ENCODE results near the gene SEBOX. TPM values are rescaled to one million over a fixed set of nuclear protein-coding genes. Genes with fewer than 3 reads are reported as not detected.
"Not testable (repeated sequence)": the region's sequence is repeated elsewhere in the genome, so short reads cannot be mapped to it uniquely, and the experiment has no call there.

The SEBOX gene
- total RNA-seq, 1 experiment from 2014 or later = not detected

DNA sequence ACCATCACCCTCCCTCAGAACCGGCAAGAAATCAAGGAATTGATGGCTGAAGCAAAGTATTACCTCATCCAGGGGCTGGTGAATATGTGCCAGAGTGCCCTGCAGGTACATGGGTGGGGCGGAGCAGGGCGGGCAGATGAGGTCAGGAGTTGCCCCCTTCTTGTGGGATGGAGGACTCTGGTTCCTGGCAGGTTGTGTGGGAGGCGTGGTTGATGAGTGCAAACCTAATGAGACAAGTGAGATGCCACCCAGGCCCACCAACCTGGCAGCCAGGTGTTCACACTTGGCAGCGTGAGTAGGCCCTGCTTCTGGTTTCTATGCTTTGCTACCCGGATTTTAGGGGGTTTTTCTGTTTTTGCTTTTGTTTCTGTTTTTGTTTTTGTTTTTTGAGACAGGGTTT, 24.6 kb downstream of the SEBOX start:
- DNase-seq (ENCODE audit: low read depth) = no peak

DNA sequence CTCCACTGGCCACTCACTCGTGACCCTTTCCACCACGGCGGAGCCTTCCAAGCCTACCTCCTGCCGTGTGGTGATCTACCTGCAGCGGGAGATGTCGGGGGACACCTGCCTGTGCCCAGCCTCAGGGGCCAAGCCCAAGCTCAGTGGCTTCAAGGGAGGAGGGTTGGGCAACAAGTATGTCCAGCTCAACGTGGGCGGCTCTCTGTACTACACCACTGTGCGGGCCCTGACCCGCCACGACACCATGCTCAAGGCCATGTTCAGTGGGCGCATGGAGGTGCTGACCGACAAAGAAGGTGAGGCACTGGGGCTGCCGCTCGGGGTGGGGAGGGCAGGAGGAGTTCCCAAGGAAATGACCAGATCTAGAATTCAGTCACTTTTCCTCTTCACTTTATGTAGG, 25.6 kb downstream of the SEBOX start:
- DNase-seq (ENCODE audit: low read depth) = no peak

DNA sequence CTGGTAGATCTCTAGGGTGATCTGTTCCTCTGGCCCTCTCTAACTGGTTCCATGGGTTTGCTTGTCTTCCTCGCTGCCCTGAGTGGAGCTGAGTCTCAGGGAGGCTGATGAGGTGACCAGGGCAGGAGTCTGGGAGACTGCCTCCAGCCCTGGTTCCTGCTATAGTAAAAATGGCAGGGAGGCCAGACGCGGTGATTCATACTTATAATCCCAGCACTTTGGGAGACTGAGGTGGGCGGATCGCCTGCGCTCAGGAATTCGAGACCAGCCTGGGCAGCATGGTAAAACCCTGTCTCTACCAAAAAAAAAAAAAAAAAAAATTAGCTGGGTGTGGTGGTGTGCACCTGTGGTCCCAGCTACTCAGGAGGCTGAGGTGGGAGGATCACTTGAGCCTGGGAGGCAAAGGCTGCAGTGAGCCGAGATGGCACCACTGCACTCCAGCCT, 26.2 kb downstream of the SEBOX start:
- DNase-seq (ENCODE audit: low read depth) = not testable (repeated sequence)

DNA sequence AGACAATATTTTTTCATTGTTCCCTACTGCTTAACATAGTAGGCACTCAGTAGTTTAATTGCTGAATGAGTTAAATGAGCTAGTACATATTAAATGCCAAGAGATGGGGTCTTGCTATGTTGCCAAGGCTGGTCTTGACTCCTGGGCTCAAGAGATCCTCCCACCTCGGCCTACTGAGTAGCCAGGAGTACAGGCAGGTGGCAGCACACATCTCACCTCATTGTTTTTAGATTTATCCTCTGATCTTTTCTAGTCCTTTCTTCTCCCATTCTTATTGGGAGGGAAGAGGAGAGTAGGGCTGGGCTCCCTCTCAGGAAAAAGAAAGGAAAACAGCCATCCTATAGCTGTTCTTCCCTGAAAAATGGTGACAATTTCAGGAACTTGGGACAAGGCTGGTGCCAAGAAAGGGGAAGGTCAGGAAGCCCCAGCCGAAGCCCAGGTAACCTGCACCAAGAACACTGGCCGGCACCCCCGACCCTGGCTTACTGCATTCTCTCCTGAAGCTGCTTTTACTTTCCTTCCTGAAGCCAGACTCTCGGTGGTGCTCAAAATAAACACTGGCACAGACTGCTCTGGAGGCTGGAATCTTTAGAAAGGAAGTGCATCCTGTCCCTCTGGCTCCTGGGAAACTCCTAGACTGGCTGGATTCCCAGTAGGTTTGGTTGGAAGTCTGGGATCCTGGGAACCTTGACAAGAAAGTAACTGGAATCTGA, 26.8 kb downstream of the SEBOX start:
- peak; percentile 60 for DNase-seq (ENCODE audit: low read depth)

DNA sequence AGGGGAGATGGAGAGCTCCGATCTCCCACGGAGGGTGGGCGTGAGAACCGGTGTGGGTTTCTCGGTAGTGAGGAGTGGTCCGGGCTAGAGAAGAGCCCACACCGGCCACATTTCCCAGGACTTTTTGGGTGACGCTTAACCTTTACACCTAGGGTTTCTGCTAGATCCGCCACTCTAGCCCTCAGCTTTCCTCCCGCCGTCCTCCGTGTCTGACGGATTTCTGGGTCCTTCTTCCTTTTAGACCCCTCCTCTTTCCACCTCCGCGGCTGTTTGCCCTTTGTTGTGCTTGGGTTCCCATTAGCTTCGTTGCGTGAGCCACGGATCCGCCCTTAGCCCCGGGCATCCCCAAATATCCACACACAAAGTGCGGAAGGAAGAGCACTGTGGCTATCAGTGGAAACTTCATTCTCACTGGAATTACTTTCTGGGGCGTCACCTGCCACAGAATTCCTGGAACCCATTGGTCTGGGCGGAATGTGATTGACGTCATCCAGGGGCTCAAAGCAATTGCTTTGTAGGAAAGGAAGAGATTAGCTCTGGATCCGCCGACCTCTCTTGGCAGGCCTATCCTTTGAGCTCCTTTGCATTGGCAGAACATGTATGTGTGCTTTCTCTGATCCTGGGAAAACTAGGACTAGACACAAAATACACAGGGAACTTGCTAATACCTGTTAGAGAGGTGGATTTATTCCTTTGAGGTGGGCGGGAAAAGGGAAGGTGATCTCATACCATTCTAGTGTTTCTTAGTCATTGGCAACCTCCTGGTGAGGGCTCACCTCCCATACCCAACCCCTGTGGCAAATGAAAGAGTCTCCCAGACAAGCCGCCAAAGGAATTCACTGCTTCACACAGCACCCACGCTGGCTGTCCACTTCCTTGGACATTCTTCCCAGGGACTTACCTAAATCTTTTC, 28.8 kb downstream of the SEBOX start:
- DNase-seq (ENCODE audit: low read depth) = peak; percentile 83

DNA sequence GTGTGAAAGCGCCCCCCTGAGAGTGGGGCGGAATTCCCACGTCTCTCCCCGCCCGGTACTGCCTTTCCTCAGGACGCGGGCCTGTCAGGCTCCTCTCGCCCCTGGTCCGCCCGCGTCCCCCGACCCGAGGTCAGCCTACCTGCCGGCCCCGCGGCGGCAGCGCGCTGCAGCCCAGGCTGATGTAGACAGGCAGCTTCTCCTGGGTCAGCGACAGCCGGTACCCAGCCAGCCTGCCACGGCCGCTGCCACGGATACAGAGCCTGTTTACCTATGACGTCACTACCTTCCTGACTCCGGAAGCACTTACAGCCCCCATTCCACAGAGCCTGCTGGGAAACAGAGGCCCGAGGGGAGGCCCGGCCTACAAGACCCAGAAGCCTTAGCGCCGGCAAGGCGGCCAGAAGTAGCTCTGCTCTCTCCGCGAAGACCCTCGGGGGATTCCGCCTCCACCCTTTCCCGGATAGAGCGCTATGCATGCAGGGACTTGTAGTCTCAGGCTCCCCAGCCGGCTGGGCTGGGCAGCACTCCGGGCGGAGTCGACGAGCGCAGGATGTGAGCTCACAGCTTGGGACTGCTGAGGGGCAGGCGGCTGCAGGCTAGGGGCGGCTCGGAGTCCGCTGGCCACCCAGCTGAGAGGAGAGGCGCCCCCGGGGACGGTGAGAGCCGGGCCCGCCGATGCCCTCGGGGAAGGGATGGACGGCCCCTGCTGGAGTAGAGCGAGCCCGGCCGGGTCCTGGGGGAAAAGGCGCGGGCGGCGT, 29.6 kb downstream of the SEBOX start, which contains the start of the genes IFT20 and TNFAIP1:
Gene IFT20, minus strand, starts transcription at position 272 of the 758 bp plus-strand sequence. CDS start 3,487 bp downstream, outside the sequence.
Gene TNFAIP1, plus strand, starts transcription at position 561 of the 758 bp plus-strand sequence. CDS start 3,761 bp downstream, outside the sequence.
- peak; percentile 99 for DNase-seq (ENCODE audit: low read depth)

DNA sequence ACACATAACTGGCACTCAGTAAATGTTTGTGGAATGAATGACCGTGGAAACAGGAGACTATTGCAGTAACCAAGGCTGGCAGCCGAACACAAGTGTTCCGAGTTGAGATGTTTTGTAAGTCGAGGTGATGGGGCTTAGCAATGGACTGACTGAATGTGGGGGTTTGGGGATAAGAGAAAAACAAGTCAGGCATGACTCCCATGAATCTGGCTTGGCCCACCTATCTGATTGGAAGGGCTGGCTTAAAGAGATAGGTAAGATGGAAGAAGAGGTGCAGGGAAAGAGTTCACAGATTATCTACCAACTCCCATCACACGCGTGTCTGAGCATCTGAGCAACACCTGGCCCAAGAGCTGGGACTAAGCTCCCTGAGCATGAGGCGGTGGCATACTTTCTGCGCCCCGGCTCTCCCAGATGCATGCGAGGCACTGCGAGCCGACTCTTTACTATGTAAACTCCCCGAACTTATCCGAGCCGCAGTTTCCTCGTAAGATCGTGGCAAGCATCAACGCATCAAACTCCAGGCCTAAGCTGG, 30.3 kb downstream of the SEBOX start:
- no peak for DNase-seq (ENCODE audit: low read depth)

DNA sequence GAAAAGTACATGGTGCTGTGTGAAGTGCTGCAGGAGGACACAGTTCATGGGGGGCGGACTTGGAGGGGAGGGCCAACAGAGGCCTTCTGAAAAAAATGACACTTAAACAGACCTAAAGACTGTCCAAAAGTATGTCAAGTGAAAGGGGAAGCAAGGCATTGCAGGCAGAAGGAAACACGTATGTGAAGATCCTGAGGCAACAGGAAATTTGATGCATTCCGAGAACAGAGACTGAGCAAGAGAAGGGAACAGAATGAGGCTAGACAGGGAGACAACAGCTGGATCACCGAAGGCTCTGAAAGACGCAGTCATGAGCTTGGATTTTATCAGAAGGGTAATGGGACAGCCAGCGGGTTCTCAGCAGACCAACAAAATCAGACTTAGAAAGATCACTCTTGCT, 30.8 kb downstream of the SEBOX start:
- no peak for DNase-seq (ENCODE audit: low read depth)

DNA sequence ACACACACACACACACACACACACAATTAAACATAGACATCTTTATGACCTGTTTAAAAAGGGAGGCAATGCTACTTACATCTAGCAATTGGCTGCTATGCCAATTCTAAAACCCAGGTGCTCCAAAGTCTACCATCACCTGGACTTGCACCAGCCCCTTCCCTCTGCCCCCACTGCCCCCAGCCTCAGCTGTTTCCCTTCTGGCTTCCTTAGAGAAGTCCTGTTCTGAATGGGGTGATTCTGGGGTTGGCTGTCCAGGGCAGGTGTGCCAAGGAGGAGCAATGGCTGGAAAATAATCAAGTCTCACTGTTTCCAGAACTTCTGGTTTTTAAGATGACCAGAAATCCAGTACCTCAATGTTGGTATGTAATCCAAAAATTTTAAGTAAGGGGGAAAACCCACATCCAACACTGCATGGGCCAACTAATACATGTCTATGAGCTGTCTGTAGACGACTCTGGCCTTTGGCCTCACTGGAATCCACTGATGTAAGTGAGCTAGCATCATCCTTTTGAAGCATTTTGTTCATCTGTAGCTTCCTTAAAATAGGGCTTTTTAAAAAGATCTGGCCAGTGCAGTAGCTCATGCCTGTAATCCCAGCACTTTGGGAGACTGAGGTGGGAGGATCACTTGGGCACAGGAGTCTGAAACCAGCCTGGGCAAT, 31.8 kb downstream of the SEBOX start:
- no peak for DNase-seq (ENCODE audit: low read depth)

DNA sequence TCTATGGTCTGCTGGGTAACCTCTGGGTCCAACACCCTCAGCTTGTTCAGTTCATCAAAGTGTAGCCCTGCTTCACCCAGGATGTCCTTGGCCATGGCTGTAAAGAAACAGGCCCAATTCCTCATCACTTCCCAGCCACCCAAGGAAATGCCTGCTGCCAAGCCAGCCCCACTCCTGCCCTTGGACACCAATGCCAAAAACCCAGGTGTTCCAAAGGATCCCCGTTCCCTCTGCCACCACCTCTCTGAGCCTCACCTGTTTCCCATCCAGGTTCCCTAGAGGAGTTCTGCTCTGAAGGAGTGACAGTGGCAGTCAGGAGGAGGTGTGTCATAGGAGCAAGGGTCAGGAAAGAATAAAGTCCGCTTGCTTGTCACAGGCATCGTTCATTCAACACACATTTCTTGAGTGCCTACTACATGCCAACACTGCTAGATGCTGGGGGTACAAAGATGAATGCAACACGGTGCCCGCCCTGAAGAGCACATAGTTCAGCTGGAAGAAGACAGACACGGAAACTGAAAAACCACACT, 33.0 kb downstream of the SEBOX start:
- no peak for DNase-seq (ENCODE audit: low read depth)

DNA sequence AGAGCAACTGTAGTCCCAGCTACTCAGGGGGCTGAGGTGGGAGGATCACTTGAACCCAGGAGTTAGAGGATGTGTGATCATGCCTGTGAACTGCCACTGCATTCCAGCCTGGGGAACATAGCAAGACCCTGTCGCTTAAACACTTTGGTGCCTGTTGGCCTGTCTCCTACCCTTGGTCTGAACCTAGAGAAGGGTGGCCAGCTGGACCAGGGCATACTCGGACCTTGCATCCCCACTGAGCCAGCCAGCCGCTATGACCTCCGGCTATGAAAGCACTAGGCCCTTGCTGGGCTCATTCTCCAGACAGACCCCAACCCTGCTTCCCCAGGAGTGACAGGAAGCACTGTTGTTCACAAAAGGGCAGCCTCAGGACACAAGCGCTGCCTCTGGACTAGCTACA, 34.3 kb downstream of the SEBOX start:
- no peak for DNase-seq (ENCODE audit: low read depth)

DNA sequence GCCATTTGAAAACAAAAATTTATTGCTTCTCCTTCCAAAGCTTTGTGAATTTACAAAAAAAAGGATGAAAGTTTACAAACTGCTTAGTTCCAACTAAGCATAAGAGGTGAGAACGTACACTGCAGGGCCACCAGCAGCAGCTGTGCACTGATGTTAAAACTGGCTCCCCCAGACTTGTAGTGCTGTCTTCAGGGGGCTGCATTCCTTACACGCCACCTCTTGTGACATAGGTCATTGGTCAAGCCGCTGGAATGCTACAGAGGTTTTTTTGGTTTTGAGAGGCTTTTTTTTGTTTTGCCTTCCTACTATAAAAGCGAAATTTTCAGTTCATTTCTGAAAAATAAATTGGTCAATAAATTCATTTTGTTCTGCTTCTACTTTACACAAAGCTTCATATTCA, 36.7 kb downstream of the SEBOX start:
- DNase-seq (ENCODE audit: low read depth) = no peak

DNA sequence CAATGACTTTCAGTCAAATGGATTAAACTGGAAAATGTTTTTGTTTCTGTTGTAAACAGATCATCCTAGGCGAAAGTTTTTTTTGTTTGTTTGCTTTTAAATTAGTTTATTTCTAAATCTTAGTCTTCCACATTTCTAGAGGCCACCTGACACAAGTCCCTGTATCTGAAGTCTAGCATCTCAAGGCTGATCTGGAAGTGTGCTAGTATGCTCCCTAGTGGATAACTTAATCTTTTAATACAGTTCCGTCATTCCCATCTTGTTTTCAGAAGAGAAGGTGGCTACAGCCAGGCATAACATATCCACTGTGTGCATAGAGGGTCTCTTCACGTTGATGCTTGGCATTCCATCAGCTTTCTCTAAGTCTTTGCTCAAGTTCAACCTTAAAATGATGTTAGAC, 37.3 kb downstream of the SEBOX start:
- DNase-seq (ENCODE audit: low read depth) = no peak

DNA sequence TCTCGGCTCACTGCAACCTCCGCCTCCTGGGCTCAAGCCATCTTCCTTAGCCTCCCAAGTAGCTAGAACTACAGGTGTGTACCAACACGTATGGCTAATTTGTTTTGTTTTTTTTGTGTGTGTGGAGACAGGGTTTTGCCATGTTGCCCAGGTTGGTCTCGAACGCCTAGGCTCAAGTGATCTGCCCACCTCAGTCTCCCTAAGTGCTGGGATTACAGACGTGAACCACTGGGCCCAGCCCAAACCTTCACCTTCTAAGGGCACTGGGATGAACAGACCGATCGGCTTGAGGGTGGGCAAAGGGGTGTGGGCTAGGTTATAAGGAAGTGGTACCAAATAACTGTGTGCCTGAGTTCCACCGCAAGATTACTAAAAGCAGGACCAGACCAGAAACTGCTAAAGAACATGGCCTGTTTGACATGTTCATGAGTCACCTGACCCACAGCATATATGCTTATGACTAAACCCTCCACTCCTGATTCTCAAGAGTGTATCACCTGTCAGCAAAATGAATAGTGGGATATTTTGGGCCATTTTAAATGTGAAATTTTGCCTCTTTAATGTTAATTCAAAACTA, 37.9 kb downstream of the SEBOX start:
- DNase-seq (ENCODE audit: low read depth) = no peak

DNA sequence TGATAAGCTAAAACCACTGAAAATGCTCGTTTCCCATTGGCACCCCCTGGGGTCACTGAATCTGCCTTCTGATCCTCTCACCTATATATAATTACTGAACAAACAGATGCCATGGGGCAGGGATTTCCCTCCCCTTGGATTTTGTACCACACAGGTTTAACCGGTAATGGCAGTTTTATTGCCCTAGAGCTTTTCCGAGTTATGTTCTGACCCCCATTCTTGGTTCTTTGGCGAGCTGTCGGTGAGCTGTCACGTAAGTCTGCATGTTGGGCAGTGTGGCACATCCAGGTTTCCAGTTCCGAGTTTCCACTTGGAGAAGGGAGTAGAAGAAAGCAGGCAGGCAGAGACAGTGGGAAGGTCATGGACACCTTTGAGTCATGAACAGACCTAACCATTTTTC, 38.9 kb downstream of the SEBOX start:
- no peak for DNase-seq (ENCODE audit: low read depth)

DNA sequence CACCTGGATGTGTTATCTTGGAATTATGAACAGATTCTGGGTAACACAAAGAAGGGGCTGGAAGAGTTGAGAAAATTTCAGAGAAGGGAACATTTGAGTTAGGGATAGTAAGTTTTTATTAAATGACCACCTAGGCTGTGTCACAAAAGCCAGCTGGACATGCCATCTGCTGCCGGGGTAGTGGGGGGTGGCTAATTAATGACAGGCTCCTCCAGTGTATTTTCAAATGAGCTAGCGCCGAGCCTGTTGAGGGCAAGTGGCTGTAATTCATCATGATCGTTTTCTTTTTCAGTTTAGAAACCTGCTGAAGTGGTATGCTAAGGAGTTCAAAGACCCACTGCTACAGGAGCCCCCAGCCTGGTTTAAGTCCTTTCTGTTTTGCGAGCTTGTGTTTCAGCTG, 39.8 kb downstream of the SEBOX start:
- no peak for DNase-seq (ENCODE audit: low read depth)

DNA sequence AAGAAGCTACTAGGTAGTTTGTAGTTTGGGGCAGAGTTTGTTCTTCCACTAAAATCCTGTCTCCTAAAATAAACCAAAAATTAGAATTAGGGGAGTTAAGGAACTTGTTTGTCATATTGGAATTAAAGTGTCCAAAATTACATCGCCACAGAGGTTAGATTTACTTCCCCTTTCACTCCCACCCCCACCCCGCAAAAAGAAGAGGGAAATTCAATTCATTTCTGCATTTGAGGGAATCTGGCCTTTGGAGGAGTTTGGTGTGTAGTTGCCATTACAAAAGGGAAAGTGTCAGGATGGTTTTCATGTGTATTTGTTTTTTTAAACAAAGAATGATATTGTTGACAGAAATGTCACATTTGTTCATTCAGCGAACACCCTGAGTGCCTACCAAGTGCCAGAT, 40.2 kb downstream of the SEBOX start:
- DNase-seq (ENCODE audit: low read depth) = no peak

DNA sequence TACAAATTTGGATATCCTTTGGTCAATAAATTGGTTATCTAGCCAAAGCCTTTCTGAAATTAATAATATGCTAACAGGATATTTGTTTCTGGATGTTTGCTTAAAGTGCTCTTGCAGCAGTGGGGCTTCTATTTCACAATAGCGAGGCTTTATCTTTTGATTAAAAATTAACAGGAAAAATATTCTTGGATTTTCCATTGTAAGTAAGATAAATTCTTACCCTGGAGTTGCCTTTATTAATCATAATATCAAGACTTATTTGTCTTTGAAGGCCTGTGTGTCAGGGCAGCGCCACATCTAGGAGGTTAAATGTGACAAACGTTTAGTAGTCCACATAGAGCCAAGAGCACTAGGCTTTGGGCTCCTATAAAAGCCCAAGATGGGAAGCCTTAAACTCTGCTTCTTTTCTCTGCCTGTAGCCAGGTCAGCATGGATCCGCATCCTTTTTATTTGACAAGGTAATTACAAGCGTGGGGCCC, 40.7 kb downstream of the SEBOX start:
- no peak for DNase-seq (ENCODE audit: low read depth)

DNA sequence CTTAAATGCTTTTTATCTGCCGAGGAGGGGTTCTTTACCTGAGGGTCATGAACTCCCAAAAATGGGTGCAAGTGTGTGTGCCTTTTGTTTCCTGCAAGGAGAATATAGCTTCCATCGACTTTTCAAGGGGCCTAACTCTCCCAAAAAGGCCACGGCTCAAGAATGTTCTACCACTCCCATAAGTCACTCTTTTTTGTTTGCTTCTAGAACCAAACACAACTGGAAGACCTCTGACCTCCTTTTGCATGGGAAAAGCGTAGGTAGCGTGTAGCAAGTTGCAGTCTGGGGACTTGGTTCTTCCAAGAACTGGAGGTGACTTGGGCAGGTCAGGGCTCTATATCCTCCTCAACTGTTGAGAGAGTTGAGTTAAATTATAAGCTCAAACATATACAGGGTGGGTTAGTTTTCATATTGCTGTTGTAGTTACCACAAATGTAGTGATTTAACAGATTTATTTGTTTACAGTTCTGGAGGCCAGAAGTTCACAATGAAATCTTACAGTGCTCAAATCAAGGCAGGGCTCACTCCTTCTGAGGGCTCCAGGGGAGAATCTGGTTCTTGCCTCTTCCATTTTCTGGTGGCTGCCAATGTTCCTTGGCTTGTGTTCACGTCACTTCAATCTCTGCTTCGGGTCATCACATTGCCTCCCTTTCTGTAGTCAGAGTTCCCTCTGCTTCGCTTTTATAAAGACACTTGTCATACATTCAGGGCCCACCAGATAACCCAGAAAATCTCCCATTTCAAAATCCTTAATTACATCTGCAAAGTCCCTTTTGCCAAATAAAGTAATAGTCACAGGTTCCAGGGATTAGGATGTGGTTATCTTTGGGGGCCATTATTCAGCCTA, 44.6 kb downstream of the SEBOX start:
- no peak for DNase-seq (ENCODE audit: low read depth)

DNA sequence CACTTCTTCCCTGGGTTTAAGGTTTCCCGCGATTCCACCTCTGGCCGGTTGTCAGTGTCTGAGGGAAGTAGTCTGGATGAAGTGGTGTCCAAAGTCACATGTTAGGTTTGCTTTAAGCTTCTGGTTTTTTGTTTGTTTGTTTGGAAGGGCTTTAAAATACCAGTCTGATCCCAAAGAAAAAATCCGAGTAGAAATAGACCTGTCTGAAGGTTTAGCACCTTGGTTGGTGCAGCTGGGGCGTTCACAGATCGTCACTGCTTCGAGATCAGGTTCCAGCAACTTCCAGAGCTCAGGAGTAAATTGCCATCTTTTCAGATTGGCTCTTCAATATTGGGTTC, 45.4 kb downstream of the SEBOX start:
- no peak for DNase-seq (ENCODE audit: low read depth)

All from RPMI7951 (cell line).